HUES6 (cell line): ENCODE measurements around the gene IQGAP3.

Source experiments
- H3K27ac ChIP-seq: 2 replicates; pipeline ENCODE4 v1.7.0; 2013; ENCODE audit warnings: low read depth, mild to moderate bottlenecking, low read length, inconsistent platforms
- H3K27me3 ChIP-seq: 2 replicates; pipeline ENCODE4 v1.6.1; 2013; ENCODE audit warnings: low read length; ENCODE audit not compliant: control insufficient read depth, insufficient read depth
- H3K36me3 ChIP-seq: 2 replicates; pipeline ENCODE4 v1.6.1; 2013; ENCODE audit warnings: low read length; ENCODE audit not compliant: control insufficient read depth, insufficient read depth
- H3K4me1 ChIP-seq: 2 replicates; pipeline ENCODE4 v1.6.1; 2013; ENCODE audit warnings: low read length; ENCODE audit not compliant: control insufficient read depth, insufficient read depth
- H3K4me3 ChIP-seq: 2 replicates; pipeline ENCODE4 v1.5.1; 2013; ENCODE audit warnings: low read depth, low read length
- H3K9ac ChIP-seq: one replicate; pipeline ENCODE4 v1.6.1; 2013; ENCODE audit warnings: mild to moderate bottlenecking, low read length
- H3K9me3 ChIP-seq: 2 replicates; pipeline ENCODE4 v1.6.1; 2013; ENCODE audit warnings: low read depth, low read length; ENCODE audit not compliant: control insufficient read depth, insufficient read depth

Gene IQGAP3

DNA sequence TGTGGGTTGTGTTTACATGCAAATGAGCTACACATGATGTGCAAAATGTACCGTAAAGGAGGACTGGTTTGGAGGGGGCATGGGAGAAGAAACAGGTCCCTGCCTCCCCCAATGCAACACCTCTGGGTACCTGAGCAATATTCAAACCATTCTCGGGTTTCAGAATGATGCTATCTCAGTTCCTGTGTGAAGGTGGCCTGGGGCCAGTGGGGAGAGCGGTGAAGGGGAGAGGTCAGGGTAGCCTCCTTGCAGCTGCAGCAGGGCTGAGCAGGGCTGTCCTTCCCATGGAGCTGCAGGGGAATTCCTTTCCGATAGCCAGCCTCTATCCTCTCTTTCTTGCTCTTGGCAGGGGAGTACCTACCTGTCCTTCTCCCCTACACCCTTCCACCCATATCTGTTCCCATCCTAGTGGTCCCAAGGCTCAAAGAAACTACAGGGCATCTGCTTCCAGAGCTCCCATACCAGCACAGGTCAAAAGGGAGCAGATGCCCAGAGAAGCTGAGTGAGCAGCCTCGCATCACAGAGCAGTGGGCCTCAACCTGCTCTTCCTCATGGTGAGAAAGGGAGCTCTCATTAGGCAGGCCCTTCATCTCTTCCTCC lies 83.7 kb downstream of the IQGAP3 start:
- no peaks in the 10 kb centered on the region for H3K9me3 ChIP-seq
- no peaks in the 10 kb centered on the region for H3K36me3 ChIP-seq
- no peak overlapping the region for H3K9ac ChIP-seq
- H3K4me1 ChIP-seq = peaks cover 51% of the 10 kb centered on the region
- no peak overlapping the region for H3K27ac ChIP-seq
- no peaks in the 10 kb centered on the region for H3K27me3 ChIP-seq
- H3K4me3 ChIP-seq = no peak overlapping the region

DNA sequence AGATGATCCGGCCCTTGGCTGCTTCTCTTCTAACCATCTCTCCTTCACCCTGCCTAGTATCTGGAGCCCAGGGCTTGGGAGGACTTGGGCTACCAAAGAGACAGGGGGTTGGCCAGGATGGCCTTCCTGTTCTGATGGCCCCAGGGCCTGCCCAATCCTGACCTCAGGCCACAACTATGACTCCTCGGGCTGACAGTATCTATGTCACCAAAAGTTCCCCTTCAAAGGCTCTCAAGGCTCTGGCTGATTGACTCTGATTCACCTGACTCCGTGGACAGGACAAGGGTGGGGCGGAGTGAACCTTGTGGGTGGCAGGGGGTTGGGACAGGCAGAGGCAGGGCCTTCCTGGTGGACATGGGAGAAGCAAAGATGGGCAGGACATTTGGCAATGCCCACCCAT lies 84.5 kb downstream of the IQGAP3 start:
- Histone ChIP-seq H3K4me3 (no peak overlapping the region), H3K27me3 (no peaks in the 10 kb centered on the region), H3K9ac (no peak overlapping the region), H3K36me3 (no peaks in the 10 kb centered on the region), H3K4me1 (peaks cover 45% of the 10 kb centered on the region), H3K27ac (no peak overlapping the region), H3K9me3 (no peaks in the 10 kb centered on the region)

DNA sequence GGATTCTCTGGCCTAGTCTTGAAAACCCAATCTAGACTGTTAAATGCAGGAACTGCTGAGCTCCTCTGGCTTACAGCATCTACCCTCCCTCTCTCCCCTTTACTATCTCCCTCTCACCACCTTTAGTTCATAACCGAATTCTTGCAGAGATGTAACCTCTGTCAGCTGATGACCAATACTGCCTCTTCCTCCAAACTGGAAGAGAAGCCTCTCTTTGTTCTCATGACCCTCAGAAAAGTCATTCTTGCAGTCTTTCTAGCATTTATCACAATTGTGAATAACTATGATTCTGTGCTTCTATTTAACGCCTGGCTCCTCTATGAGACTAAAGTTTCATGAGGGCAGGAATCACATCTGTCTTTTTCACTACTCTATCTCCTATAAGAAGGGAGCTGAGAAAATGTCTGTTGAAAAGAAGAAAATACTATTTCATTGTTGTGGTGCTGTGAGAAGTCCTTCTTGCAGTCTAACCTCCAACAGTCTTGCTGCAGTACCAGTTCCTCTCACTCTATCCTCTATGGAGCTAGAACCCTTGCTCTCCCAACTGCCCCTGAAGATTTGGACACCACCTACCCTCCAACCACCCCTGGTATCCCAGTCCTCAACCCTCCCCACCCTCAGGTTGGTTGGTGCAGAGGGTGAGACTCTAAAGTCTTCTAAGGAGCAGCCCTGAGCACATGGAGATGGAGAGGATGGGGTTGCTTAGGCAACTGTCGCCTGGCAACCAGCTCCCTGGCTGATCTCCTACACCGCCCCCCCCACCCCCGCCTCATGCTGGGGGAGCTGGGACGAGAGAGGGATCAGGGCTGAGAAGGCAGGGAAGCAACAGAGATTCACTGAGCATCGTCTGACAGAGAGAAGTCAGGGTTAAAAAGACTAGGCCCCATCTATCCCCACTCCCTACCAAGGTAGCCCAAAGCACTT lies 85.7 kb downstream of the IQGAP3 start:
- Histone ChIP-seq H3K9me3 (no peaks in the 10 kb centered on the region), H3K27me3 (no peaks in the 10 kb centered on the region), H3K27ac (no peak overlapping the region), H3K4me3 (no peak overlapping the region), H3K36me3 (peaks cover 11% of the 10 kb centered on the region), H3K4me1 (peaks cover 35% of the 10 kb centered on the region), H3K9ac (no peak overlapping the region)

DNA sequence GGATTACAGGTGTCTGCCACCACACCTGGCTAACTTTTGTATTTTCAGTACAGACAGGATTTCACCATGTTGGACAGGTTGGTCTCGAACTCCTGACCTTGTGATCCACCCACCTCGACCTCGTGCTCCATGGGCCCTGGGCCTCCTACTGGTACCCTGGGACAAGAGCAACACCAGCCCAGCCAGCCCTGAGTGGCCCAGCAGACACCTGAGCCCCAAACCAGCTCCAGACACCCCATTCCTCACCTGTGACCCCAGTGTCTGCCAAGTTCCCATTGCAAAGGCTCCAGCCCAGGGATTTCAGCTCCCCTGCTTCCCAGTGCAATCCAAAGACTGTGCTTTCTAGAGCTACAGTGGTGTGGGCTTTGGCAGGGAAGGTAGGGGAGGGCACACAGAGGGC lies 86.4 kb downstream of the IQGAP3 start:
- no peak overlapping the region for H3K9ac ChIP-seq
- no peaks in the 10 kb centered on the region for H3K27me3 ChIP-seq
- peaks cover 33% of the 10 kb centered on the region for H3K4me1 ChIP-seq
- no peak overlapping the region for H3K4me3 ChIP-seq
- no peak overlapping the region for H3K27ac ChIP-seq
- H3K9me3 ChIP-seq = no peaks in the 10 kb centered on the region
- H3K36me3 ChIP-seq = peaks cover 12% of the 10 kb centered on the region

DNA sequence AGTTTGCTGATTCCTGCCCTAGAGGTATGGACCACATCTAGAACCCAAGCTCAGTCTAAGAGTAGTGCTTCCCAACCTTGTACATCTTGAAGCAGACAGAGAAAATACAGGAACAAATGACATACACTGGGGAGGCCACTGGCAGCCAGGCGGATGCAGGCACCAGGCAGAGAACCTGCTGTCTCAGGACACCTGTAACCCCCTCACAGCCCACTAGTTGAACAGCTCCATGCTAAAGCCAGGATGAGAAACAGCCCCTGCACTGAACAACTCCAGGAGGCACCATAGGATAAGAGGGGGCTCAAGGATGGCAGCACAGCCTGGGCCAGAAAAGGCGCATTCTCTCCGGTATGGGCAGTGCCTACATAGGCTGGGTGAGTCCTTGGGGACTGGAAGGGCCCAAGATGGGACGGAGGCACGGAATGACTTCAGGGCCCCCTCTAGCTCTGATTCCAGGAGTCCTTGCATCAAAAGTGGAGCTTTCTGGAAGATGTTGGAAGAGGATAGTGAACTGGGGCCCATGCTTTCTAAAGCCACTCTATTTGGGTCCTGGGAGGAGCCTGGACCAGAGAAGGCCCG lies 87.8 kb downstream of the IQGAP3 start:
- H3K27me3 ChIP-seq = no peaks in the 10 kb centered on the region
- H3K4me3 ChIP-seq = no peak overlapping the region
- H3K36me3 ChIP-seq = peaks cover 22% of the 10 kb centered on the region
- no peaks in the 10 kb centered on the region for H3K9me3 ChIP-seq
- H3K9ac ChIP-seq = no peak overlapping the region
- H3K4me1 ChIP-seq = peaks cover 27% of the 10 kb centered on the region
- H3K27ac ChIP-seq = no peak overlapping the region

DNA sequence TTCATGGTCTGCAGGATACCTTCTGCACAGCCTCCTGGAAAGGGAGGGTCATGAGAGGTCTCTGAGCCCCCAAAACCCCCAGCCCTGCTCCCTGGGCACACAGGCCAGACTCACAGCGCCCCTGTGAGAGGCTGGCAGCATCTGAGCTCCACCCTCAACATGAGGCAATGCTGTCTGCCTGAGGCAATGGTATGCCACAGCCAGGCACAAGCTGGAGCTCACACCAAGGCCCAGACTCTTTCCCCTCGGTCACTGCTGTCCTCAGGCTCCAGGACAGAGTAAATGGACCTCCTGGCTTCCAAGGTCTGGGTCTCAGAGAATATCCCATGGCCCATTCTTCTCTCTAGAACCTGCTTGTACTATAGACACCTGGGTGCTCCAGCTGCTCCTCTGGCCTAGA lies 89.0 kb downstream of the IQGAP3 start:
- Histone ChIP-seq H3K27ac (no peak overlapping the region), H3K36me3 (peaks cover 32% of the 10 kb centered on the region), H3K9ac (no peak overlapping the region)

DNA sequence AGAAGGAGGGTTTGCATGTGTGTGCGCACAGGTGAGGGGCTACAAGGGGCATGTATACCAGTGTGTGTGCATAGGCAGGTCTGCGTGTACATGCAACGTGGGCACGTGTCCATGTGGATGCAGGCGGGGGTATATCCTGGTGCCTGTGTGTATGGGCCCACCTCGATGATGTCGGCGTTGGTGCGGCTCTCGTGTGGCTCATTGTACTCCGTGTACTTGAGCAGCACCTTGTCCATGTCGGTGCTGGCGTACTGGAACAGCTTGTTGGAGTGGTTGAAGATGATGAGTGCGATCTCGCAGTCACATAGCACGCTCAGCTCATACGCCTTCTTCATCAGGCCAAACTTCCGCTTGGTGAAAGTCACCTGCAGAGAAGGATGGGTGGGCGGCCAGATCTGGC lies 90.1 kb downstream of the IQGAP3 start:
- H3K27me3 ChIP-seq = no peaks in the 10 kb centered on the region
- no peak overlapping the region for H3K27ac ChIP-seq
- peaks cover 42% of the 10 kb centered on the region for H3K36me3 ChIP-seq
- H3K4me3 ChIP-seq = no peak overlapping the region
- H3K9me3 ChIP-seq = no peaks in the 10 kb centered on the region
- no peak overlapping the region for H3K9ac ChIP-seq
- H3K4me1 ChIP-seq = peaks cover 19% of the 10 kb centered on the region

More for the DNA sequence above, 89.0 kb downstream of the IQGAP3 start:
- Histone ChIP-seq H3K4me3 (no peak overlapping the region), H3K27me3 (no peaks in the 10 kb centered on the region), H3K4me1 (peaks cover 15% of the 10 kb centered on the region), H3K9me3 (no peaks in the 10 kb centered on the region)

DNA sequence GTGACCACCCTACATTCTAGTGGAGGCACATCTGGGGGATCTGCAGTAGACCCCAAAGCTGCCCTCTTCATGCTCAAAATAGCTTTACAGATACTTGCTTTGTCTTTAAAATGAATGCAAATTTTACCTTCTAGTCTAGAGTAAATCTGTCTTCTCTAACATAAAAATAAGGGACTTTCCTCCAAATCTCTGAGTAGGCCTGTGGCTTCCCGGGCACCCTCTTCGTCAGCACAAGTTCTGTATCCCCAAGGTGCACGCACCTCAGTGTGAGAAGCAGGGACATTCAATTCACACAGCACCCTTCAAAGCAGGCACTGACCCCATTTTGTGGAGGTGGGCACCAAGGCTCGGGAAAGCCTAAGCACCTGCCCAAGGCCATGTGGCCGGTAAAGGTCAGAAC lies 90.8 kb downstream of the IQGAP3 start:
- H3K9ac ChIP-seq = no peak overlapping the region
- H3K36me3 ChIP-seq = peaks cover 50% of the 10 kb centered on the region
- no peaks in the 10 kb centered on the region for H3K27me3 ChIP-seq
- H3K27ac ChIP-seq = no peak overlapping the region
- no peaks in the 10 kb centered on the region for H3K9me3 ChIP-seq
- H3K4me1 ChIP-seq = peaks cover 27% of the 10 kb centered on the region
- H3K4me3 ChIP-seq = no peak overlapping the region

DNA sequence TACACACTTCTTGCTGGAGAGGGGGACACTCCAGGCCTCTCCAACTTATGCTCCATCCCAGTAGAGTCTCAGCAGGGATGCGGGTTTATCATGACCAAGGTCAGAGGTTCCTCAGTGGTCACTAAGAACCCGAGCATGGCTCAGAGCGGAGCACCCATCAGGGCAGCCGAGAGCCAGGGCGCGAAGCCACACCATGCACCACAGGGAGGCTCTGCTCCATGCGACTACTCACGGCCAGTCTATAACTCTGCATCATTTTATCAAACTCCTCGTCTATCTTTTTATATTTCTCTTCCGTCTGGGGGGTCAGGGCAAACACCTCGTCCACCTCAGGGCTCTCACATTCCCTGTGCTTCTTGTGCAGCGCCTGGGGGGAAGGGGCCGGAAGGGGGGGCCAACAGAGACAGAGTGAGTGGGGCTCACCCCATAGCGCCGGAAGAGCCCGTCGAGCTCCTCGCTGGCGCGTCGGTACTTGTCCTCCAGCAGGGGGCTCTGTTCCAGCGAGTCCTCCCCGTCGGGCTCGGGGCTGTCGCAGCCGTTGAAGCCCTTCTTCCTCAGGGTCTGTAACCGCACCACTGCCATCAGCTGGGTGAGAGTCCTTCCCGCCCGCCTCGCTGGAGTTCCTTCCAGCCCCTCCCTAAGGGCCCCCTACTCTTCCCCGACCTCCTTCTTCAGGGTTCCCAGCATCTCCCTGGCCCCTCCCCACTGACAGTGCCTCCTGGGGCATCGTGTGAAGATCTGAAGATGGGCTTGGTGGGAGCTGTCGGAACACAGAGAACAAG lies 91.8 kb downstream of the IQGAP3 start:
- Histone ChIP-seq H3K9ac (no peak overlapping the region), H3K9me3 (no peaks in the 10 kb centered on the region), H3K4me3 (no peak overlapping the region), H3K4me1 (peaks cover 33% of the 10 kb centered on the region), H3K36me3 (peaks cover 59% of the 10 kb centered on the region), H3K27ac (no peak overlapping the region), H3K27me3 (no peaks in the 10 kb centered on the region)

DNA sequence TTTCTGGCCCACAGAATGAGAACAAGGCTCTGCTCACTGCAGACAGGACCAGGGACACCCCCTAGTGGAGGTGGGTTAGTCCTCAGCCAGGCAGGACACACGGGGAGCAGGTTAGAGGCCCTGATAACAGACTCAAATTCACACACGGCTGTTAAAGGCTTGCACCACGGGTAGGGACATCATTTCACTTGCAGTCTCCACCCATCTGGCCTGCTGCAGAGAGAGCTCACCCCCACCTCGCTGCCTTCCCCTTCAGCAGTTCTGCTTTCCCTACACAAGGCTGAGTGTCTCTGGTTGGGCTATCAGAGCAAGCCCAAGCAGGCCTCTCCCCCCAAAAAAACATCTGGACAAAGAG lies 92.4 kb downstream of the IQGAP3 start:
- Histone ChIP-seq H3K27me3 (no peaks in the 10 kb centered on the region), H3K27ac (no peak overlapping the region), H3K9me3 (no peaks in the 10 kb centered on the region), H3K4me1 (peaks cover 33% of the 10 kb centered on the region), H3K4me3 (no peak overlapping the region), H3K36me3 (peaks cover 65% of the 10 kb centered on the region), H3K9ac (no peak overlapping the region)
